ENCODE results near the gene COL4A2. TPM values are rescaled to one million over a fixed set of nuclear protein-coding genes. Genes with fewer than 3 reads are reported as not detected.
A peak's percentile ranks its signal among the peaks of the same experiment; 100 is the strongest.

Gene COL4A2
- total RNA-seq, 1 experiment from 2014 or later: 74.5 TPM

DNA sequence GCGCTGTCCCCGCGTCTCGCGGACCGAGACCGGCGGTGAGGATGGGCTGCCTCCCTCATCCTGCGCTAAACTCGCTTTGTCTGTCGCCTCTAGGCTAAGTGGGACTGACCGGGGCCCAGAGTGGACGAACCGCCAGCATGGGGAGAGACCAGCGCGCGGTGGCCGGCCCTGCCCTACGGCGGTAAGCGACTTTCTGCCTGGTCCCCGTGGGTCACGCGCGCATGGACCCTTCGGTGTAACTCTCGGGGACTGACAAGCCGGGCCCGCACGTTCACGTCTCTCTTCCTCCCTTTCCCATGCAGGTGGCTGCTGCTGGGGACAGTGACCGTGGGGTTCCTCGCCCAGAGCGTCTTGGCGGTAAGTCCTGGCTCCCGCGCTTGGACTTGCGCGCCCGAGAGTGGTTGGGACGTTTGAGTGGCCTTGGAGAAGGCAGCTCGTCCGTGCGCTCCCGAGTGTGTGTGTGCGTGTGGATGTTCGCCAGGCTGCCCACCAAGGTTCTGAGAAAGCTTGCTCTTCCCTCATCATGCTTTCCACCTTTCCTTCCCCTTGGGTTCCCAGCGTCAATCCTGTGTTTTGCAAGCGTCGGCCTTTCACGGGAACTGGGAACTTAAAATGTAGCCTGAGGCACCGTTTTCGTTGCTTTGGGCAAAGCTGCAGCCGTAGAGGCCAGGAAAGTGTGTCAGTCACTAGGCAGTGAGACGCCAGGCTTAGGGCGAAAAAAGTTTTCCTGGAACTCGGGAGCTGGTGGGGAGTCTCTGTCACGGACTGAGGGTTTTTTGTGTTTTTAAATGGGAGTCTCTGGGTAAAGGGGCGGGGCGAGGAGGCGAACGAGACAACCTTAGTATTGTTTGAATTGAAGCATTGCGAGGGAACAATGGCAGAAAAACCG is 927 bp downstream of the COL4A2 start:
- Histone ChIP-seq H4K20me1 (ENCODE audit: low read length) (no peaks in the 10 kb centered on the region), H3K27me3 (ENCODE audit: low read length) (no peaks in the 10 kb centered on the region), H3K4me3 (ENCODE audit: low read length) (peak overlapping the region; percentile 72), H3F3A (ENCODE audit: low read length, unreplicated experiment) (no peaks in the 10 kb centered on the region), H3K79me2 (ENCODE audit: low read length) (peaks cover 83% of the 10 kb centered on the region), H3K4me1 (ENCODE audit: insufficient read depth, low read length) (peaks cover 50% of the 10 kb centered on the region), H3K27ac (ENCODE audit: low read length) (peak overlapping the region; percentile 49), H3K36me3 (ENCODE audit: low read depth, low read length) (no peaks in the 10 kb centered on the region), H2AFZ (ENCODE audit: low read length) (peak overlapping the region; percentile 69), H3K4me2 (ENCODE audit: low read length) (peak overlapping the region; percentile 80), H3K9me2 (replicated peaks; ENCODE audit: low read length) (no peaks in the 10 kb centered on the region), H3K9me3 (ENCODE audit: low read length) (no peaks in the 10 kb centered on the region), H3K9ac (ENCODE audit: low read length) (peak overlapping the region; percentile 91)
- TSS peak; percentile 36 for BruUV-seq (replicated peaks)
- DNase-seq (peak; percentile 53), ATAC-seq (peak; percentile 10)
- intact Hi-C loops (cut with micrococcal nuclease): loop anchor here (2.0 to 5.0 kb wide), 2 partner anchors 39 to 104 kb away; no protein-coding TSS in a partner anchor
- ChIA-PET POLR2A (ENCODE audit: unreplicated experiment) (interaction anchor here (0.5 kb wide), 1 partner anchor 1911 kb away, joined by 4 read pairs; no protein-coding TSS in a partner anchor), CTCF (interaction anchor here (0.6 to 1.4 kb wide), 2 partner anchors 104 to 105 kb away, joined by 4 read pairs; no protein-coding TSS in a partner anchor)
- no peak for TF ChIP-seq EZH2 (IDR thresholded peaks at IDR 0.05; ENCODE audit: low read length, unreplicated experiment)
- TF ChIP-seq, protein P1, sequence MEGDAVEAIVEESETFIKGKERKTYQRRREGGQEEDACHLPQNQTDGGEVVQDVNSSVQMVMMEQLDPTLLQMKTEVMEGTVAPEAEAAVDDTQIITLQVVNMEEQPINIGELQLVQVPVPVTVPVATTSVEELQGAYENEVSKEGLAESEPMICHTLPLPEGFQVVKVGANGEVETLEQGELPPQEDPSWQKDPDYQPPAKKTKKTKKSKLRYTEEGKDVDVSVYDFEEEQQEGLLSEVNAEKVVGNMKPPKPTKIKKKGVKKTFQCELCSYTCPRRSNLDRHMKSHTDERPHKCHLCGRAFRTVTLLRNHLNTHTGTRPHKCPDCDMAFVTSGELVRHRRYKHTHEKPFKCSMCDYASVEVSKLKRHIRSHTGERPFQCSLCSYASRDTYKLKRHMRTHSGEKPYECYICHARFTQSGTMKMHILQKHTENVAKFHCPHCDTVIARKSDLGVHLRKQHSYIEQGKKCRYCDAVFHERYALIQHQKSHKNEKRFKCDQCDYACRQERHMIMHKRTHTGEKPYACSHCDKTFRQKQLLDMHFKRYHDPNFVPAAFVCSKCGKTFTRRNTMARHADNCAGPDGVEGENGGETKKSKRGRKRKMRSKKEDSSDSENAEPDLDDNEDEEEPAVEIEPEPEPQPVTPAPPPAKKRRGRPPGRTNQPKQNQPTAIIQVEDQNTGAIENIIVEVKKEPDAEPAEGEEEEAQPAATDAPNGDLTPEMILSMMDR (conservative IDR thresholded peaks at IDR 0.05; ENCODE audit: low read depth, low read length): no peak
- TF ChIP-seq EZH2phosphoT487 (IDR thresholded peaks at IDR 0.05; ENCODE audit: borderline replicate concordance, low read length): no peak

DNA sequence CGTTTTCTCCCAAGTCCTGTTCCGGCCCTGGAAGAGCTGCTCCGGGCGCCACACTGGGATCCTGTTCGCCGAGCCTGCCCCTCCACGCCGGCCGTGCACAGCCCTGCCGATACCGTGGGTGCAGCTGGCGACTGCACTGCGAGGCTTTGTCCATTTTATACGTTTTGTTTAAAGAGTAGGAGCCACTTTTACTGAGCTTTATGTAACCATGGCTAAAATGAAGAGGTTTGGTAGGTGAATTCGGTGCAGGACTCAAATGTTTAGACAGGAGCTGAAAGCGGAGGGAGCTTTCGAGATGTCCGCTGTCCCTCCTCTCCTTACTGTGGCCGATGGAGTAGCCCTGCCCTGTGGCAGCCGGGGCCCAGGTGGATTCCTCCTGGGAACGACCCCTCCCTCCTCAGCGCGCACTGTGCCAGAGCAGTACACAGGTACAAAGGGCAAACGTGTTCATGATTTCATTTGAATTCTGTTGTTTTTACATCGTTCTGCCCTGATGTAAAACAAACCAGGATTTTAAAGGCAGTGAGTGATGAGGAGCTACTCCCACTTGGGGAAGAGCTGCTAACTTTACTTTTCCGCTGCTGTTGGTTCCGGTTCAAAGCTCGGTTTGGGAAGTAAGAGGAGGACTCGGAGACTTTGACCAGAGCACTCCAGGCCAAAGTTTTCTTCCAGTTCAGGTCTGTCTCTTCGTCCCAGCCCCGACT is 1.7 kb downstream of the COL4A2 start:
- H4K20me1 ChIP-seq (ENCODE audit: low read length): no peaks in the 10 kb centered on the region
- no peaks in the 10 kb centered on the region for H3F3A ChIP-seq (ENCODE audit: low read length, unreplicated experiment)
- no TSS peak for BruUV-seq (replicated peaks)
- TF ChIP-seq, protein P1 (conservative IDR thresholded peaks at IDR 0.05; ENCODE audit: low read depth, low read length): no peak
- TF ChIP-seq EZH2phosphoT487 (IDR thresholded peaks at IDR 0.05; ENCODE audit: borderline replicate concordance, low read length): no peak
- no peak for TF ChIP-seq EZH2 (IDR thresholded peaks at IDR 0.05; ENCODE audit: low read length, unreplicated experiment)
- ChIA-PET CTCF (interaction anchor here (0.6 to 1.4 kb wide), 2 partner anchors 103 to 104 kb away, joined by 4 read pairs; no protein-coding TSS in a partner anchor), POLR2A (ENCODE audit: unreplicated experiment) (interaction anchor here (0.6 to 1.1 kb wide), 2 partner anchors 14 to 45 kb away, joined by 7 to 9 read pairs; no protein-coding TSS in a partner anchor)
- intact Hi-C loops (cut with micrococcal nuclease): loop anchor here (2.0 to 5.0 kb wide), 2 partner anchors 38 to 103 kb away; no protein-coding TSS in a partner anchor
- H3K9me3 ChIP-seq (ENCODE audit: low read length): no peaks in the 10 kb centered on the region
- H2AFZ ChIP-seq (ENCODE audit: low read length): peak overlapping the region; percentile 69
- peaks cover 84% of the 10 kb centered on the region for H3K79me2 ChIP-seq (ENCODE audit: low read length)
- ATAC-seq (peak; percentile 34), DNase-seq (peak; percentile 31)
- peak overlapping the region; percentile 72 for H3K4me3 ChIP-seq (ENCODE audit: low read length)
- peak overlapping the region; percentile 80 for H3K4me2 ChIP-seq (ENCODE audit: low read length)
- H3K9ac ChIP-seq (ENCODE audit: low read length): peak overlapping the region; percentile 91
- peaks cover 51% of the 10 kb centered on the region for H3K4me1 ChIP-seq (ENCODE audit: insufficient read depth, low read length)
- no peaks in the 10 kb centered on the region for H3K27me3 ChIP-seq (ENCODE audit: low read length)
- peak overlapping the region; percentile 49 for H3K27ac ChIP-seq (ENCODE audit: low read length)
- no peaks in the 10 kb centered on the region for H3K36me3 ChIP-seq (ENCODE audit: low read depth, low read length)
- H3K9me2 ChIP-seq (replicated peaks; ENCODE audit: low read length): no peaks in the 10 kb centered on the region
